GM19328 (cell line): ENCODE measurements around the gene ADGRE3.

Source experiments
- ATAC-seq: cut with Tn5 transposase; IDR thresholded peaks from one replicate; pipeline ENCODE4 v1.9.1; 2021; ENCODE audit warnings: mild to moderate bottlenecking, moderate library complexity; ENCODE audit not compliant: unreplicated experiment

Gene ADGRE3

GRCh38 chr19:14674764-14675163, at the start of gene ADGRE3:
ADGRE3 (minus strand) TSS chr19:14674844; CDS start chr19:14674770, 74 bp downstream.
- ATAC-seq = no peak

- no peak for ATAC-seq
Measured at GRCh38 chr19:14722127-14722526, 47.5 kb upstream of the ADGRE3 start.

- ATAC-seq = no peak
Measured at GRCh38 chr19:14719162-14719561, 44.5 kb upstream of the ADGRE3 start.

GRCh38 chr19:14718522-14719116, 44.0 kb upstream of the ADGRE3 start:
- ATAC-seq = no peak

- ATAC-seq = no peak
Measured at GRCh38 chr19:14715841-14716240, 41.2 kb upstream of the ADGRE3 start.

DNA sequence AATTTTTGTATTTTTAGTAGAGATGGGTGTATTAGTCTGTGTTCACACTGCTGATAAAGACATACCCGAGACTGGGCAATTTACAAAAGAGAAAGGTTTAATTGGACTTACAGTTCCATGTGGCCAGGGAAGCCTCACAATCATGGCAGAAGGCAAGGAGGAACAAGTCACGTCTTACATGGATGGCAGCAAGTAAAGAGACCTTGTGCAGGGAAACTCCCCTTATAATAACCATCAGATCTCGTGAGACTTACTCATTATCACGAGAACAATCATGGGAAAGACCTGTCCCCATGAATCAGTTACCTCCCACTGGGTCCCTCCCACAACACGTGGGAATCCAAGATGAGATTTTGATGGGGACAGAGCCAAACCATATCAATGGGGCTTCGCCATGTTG, 29.8 kb upstream of the ADGRE3 start:
- ATAC-seq = no peak

DNA sequence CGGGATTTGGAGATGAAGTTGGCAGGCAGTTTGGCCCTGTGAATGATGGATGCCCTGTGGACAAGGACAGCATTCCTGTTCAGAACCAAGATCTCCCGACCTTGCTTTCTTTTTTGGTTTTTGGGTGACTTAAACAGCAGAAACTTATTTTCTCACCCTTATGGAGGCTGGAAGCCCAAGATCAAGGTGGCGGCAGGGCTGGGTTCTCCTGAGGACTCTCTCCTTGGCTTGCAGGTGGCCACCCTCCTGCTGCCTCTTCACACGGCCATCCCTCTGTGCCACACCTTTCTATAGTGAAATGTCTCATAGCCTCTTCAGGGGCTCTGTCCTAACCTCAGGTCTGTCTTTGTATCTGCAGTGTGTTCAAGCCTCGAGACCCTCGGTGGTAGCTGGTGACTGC, 29.2 kb upstream of the ADGRE3 start:
- ATAC-seq = no peak

- no peak for ATAC-seq
Measured at GRCh38 chr19:14700711-14701375, 26.2 kb upstream of the ADGRE3 start.

DNA sequence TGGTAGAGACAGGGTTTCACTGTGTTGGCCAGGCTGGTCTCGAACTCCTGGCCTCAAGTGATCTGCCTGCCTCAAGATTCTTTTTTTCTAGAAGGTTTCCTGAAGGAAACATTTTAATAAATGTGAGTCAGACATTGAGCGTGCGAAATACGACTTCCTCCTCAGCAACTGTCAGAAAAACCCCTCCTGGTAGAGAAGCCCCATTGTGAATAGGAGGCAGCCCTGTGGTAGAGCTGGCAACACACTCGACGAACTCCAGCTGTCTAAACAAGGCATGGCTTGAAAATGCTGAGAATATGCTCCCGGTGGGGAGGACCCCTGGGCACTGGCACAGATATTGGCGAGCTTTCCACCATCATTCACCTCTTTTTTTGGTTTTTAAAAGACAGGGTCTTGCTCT, 25.0 kb upstream of the ADGRE3 start:
- ATAC-seq = no peak

GRCh38 chr19:14695471-14695870, 20.8 kb upstream of the ADGRE3 start:
- no peak for ATAC-seq

GRCh38 chr19:14694641-14695266, 20.1 kb upstream of the ADGRE3 start:
- ATAC-seq = no peak

DNA sequence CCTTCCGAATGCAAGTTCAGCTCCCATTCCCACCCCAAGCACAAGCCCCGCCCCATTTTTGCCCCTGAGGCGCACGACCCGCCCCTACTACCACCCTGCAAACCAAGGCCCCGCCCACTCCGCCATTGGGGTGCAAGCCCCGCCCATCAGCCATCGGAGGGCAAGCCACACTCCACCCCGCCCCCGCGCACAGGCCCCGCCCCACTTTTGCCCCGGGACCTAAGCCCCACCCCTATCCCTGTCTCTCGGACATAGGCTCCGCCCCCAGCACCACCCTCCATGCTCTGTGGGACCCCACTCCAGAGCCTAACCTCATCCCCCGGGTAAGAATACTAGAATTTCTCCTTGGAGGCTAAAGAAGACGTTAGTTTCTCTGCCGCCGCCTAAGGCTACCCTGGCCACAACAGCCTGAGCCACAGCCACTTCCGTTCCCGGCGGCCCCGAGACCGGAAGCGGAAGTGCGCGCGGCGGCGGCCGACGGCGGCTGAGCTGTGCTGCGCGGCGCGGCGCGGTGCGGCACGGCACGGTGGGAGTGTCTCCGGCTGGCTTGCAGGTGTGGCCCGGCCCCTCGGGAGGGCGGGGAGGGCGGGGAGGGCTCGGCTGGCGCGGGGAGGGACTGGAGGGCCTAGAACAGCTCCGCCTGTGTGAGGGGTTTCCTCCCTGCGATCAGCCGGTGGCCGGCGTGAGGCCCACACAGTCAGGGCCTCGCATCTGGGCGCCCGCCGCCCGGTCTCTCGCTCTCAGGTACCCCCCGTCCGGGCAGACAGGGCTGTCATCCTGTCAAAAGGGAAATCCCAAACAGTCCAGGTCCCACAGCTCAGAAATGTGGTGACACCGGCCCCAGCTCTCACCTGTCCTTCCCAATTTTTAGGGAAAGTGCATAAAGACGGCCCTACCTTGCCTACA, 15.2 kb upstream of the ADGRE3 start, which contains the start of gene ZNF333:
ZNF333 (plus strand) TSS at position 451 of the 906 bp plus-strand sequence. CDS start 3,444 bp downstream, outside the sequence.
- ATAC-seq = peak; percentile 85

DNA sequence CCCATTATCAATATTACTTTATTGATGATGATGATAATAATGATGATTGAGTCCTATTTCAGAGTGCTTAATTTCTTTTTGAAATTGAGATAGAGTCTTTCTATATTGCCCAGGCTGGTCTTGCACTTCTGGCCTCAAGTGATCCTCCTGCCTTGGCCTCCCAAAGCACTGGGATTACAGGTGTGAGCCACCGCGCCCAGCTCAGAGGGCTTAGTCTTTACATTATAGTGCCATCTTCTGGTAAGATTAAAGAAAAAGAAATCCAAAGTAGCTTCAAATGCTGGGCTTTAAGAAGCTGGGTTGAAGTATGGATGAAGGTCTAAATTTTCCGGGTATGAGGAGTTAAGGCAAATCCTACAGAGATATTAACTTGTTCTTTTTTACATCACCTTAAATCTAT, 11.8 kb upstream of the ADGRE3 start:
- no peak for ATAC-seq

GRCh38 chr19:14683439-14683838, 8.8 kb upstream of the ADGRE3 start:
- no peak for ATAC-seq

- no peak for ATAC-seq
Measured at GRCh38 chr19:14682084-14682483, 7.4 kb upstream of the ADGRE3 start.

DNA sequence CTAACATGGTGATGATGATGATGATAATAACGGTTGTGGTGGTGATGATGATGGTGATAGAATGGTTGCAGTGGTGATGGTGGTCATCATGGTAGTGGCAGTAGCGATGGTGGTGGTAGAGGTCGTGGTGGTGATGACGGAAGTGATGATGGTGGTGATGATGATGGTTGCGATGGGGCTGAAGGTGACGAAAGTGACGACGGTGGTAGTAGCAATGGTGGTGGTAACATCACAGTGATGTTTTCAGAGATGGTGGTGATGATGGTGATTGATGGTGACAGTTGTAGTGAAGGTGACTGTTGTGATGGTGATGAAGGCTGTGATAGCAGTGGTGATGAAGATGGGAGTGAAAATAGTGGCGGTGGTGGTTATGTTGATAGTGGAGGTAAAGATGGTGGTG, 3.6 kb upstream of the ADGRE3 start:
- ATAC-seq = no peak

- no peak for ATAC-seq
Measured at GRCh38 chr19:14677464-14677863, 2.8 kb upstream of the ADGRE3 start.

GRCh38 chr19:14676762-14677161, 2.1 kb upstream of the ADGRE3 start:
- no peak for ATAC-seq

GRCh38 chr19:14673088-14673487, 1.6 kb downstream of the ADGRE3 start:
- no peak for ATAC-seq

GRCh38 chr19:14672188-14672872, 2.3 kb downstream of the ADGRE3 start:
- no peak for ATAC-seq

DNA sequence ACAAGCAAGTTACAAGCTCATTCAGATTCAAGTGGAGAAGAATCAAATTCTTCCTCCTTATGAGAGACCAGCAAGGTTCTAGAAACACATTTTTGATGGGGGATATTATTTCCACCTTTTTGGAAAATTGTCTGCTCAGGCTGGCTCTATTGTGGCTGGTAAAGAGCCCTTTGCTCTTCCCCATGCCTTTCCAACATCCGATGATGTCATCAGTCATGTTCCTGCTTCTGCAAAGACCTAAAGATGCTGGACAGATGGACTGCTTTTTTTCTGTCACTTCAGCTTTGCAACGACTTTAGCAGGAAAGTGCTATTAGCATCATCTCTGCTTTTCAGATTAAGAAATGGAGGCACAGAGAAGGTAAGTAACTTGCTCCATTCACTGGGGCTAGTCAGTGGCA, 4.2 kb downstream of the ADGRE3 start:
- ATAC-seq = no peak
